ENCODE measurements around the gene BRCC3. TPM values are rescaled to one million over a fixed set of nuclear protein-coding genes. Genes with fewer than 3 reads are reported as not detected.

Gene BRCC3
- total and polyA plus RNA-seq, 2 of the 13 experiments (the other 11 are each of a cell fraction or from before 2014, with no cell fraction given) = 19.8 to 24.3 TPM

DNA sequence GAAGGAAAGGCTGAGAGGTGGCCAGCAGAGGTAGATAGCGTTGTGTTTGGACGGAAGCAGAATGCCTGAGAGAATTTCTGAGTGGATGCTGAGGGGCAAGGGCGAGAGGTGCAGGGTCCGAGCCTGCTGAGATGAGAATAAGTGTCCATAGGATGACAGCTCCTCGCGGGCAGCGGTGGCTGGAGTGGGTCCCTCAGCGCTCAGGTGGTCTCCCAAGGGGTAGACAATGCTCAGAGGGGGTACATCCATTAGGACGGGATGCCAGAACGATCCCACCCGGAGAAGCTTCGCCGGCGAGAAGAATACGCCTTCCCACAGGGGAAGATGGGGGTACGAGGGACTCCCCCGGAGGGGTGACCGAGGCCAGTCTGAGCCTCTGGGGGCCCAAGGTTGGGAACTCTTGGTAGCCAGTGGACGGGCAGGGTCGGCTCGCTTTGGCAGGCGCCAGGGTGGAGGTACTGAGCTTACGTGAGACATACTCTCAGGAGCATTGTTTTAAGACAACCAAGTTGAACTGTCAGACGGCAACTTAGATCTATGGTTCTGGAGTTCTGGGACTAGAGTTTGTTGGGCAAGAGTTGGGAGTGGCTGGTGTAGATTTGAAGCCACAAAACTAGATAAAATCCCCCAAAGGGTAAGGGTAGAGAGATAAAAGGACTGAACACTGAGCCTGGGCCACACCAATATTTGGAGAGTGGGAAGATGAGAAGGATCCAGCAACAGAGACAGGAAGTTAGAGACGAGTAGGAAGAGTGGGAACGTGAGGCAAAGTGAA, 15.8 kb downstream of the BRCC3 start:
- CTCF ChIA-PET (ENCODE audit: low intra/inter-chr PET ratio, low total read pairs) = interaction anchor here (1.1 kb wide), 1 partner anchor 106 kb away, joined by 5 read pairs; no protein-coding TSS in a partner anchor
- POLR2A ChIA-PET = no interaction called here
- BruUV-seq (replicated peaks) = no TSS peak

More for the DNA sequence above, 15.8 kb downstream of the BRCC3 start:
- no peak overlapping the region for H3K4me2 ChIP-seq (ENCODE audit: low read depth, low read length)
- H3K79me2 ChIP-seq (ENCODE audit: insufficient read depth, low read length) = no peaks in the 10 kb centered on the region
- intact Hi-C loops (cut with micrococcal nuclease; ENCODE audit: unreplicated experiment) (no loop called here), in situ Hi-C loops (cut with HindIII; ENCODE audit: extremely low pct_ligation_motif_present, low pct_unique_long_range_greater_than_20kb) (loop anchor here (10.0 kb wide), 1 partner anchor 102 kb away; no protein-coding TSS in a partner anchor)
- ATAC-seq = no peak
- no peak overlapping the region for H3K4me3 ChIP-seq (replicated peaks in 1 of 3; ENCODE audit: insufficient read depth in 1 of 3, low read depth in 2 of 3, low read length in 3 of 3)
- H3K9me3 ChIP-seq (ENCODE audit: low read length) = no peaks in the 10 kb centered on the region
- H2AFZ ChIP-seq (ENCODE audit: low read length) = no peak overlapping the region
- no peak overlapping the region for H3K9ac ChIP-seq (ENCODE audit: insufficient read depth, low read depth, low read length)
- peaks cover 1 to 6% of the 10 kb centered on the region in 2 experiments; a peak in 2 of 5 replicates for H3K36me3 ChIP-seq (replicated peaks in 1 of 2; ENCODE audit: control insufficient read depth in 1 of 2, insufficient read depth in 2 of 2, low read length in 2 of 2)
- no peaks in the 10 kb centered on the region for H4K20me1 ChIP-seq (ENCODE audit: insufficient read depth, low read length)
- no peaks in the 10 kb centered on the region for H3K27me3 ChIP-seq (ENCODE audit: control insufficient read depth in 1 of 2, insufficient read depth in 2 of 2, low read length in 2 of 2)
- H3K4me1 ChIP-seq (ENCODE audit: insufficient read depth, low read length) = no peaks in the 10 kb centered on the region
- no peak overlapping the region for H3K27ac ChIP-seq (ENCODE audit: extremely low read length, insufficient read depth, low read length)
- no peak for FAIRE-seq
- TF ChIP-seq CBFB (CRISPR knock-in tag; IDR thresholded peaks at IDR 0.05) (no peak), ZBTB26 (CRISPR knock-in tag; IDR thresholded peaks at IDR 0.05; ENCODE audit: borderline replicate concordance) (no peak), FOSL1 (CRISPR knock-in tag; IDR thresholded peaks at IDR 0.05; ENCODE audit: borderline replicate concordance) (no peak), SMYD3 (CRISPR knock-in tag; IDR thresholded peaks at IDR 0.05) (no peak), ZNF350 (CRISPR knock-in tag; IDR thresholded peaks at IDR 0.05; ENCODE audit: borderline replicate concordance, low read depth) (no peak), ZSCAN21 (CRISPR knock-in tag; IDR thresholded peaks at IDR 0.05; ENCODE audit: borderline replicate concordance) (no peak), ZNF577 (CRISPR knock-in tag; IDR thresholded peaks at IDR 0.05; ENCODE audit: borderline replicate concordance, low read depth) (no peak), ZKSCAN8 (CRISPR knock-in tag; IDR thresholded peaks at IDR 0.05; ENCODE audit: borderline replicate concordance) (no peak), MZF1 (CRISPR knock-in tag; IDR thresholded peaks at IDR 0.05; ENCODE audit: borderline replicate concordance) (no peak), ZNF101 (CRISPR knock-in tag; IDR thresholded peaks at IDR 0.05; ENCODE audit: borderline replicate concordance, low read depth) (no peak), MTA1 (CRISPR knock-in tag; IDR thresholded peaks at IDR 0.05; ENCODE audit: borderline replicate concordance) (no peak), DMTF1 (CRISPR knock-in tag; IDR thresholded peaks at IDR 0.05) (no peak), MAZ (IDR thresholded peaks at IDR 0.05; ENCODE audit: borderline replicate concordance, low read depth, low read length) (no peak), MAZ (CRISPR knock-in tag; IDR thresholded peaks at IDR 0.05; ENCODE audit: low read depth) (no peak), ZBTB20 (CRISPR knock-in tag; IDR thresholded peaks at IDR 0.05; ENCODE audit: borderline replicate concordance, low read depth) (no peak)
- DNase-seq (ENCODE audit: low spot score) = no peak
- WGBS (ENCODE audit: low lambda C conversion rate) = 98% methylated on average over 16 of the region's 26 CpGs

All from HepG2 (cell line).